Smooth muscle cell (in vitro differentiated cells): ENCODE results near the gene TTC23L. TPM values are rescaled to one million over a fixed set of nuclear protein-coding genes. Genes with fewer than 3 reads are reported as not detected.

ENCODE experiments used
- DNase-seq: peaks from one replicate; lab custom pipeline; 2025; ENCODE audit not compliant: unreplicated experiment; lab: John Stamatoyannopoulos, UW
- H2AFZ ChIP-seq: fragments of 200-600 bp; sonication (generic); 2 replicates; pipeline ENCODE4 v1.6.0; 2016; ENCODE audit warnings: antibody characterized with exemption, low read depth, mild to moderate bottlenecking
- H3F3A ChIP-seq: fragments of 200-600 bp; sonication (generic); 2 replicates; pipeline ENCODE4 v1.6.0; 2017; ENCODE audit warnings: antibody characterized with exemption, low read depth
- H3K27ac ChIP-seq: fragments of 200-600 bp; sonication (generic); 2 replicates; pipeline ENCODE4 v1.5.1; 2016; ENCODE audit warnings: low read depth, mild to moderate bottlenecking
- H3K27me3 ChIP-seq: fragments of 200-600 bp; sonication (generic); 2 replicates; pipeline ENCODE4 v1.6.1; 2016; ENCODE audit warnings: low read depth, mild to moderate bottlenecking
- H3K36me3 ChIP-seq: fragments of 200-600 bp; sonication (generic); 2 replicates; pipeline ENCODE4 v1.5.1; 2016; ENCODE audit warnings: low read depth
- H3K4me1 ChIP-seq: fragments of 200-600 bp; sonication (generic); 2 replicates; pipeline ENCODE4 v1.5.1; 2016; ENCODE audit warnings: low read depth
- H3K4me2 ChIP-seq: fragments of 200-600 bp; sonication (generic); 2 replicates; pipeline ENCODE4 v1.6.0; 2016; ENCODE audit warnings: mild to moderate bottlenecking
- H3K4me3 ChIP-seq: fragments of 200-600 bp; sonication (generic); 2 replicates; pipeline ENCODE4 v1.5.1; 2016; ENCODE audit warnings: mild to moderate bottlenecking
- H3K79me2 ChIP-seq: fragments of 200-600 bp; sonication (generic); 2 replicates; pipeline ENCODE4 v1.6.0; 2016; ENCODE audit warnings: low read depth, mild to moderate bottlenecking
- H3K9ac ChIP-seq: fragments of 200-600 bp; sonication (generic); 2 replicates; pipeline ENCODE4 v1.6.0; 2016; ENCODE audit warnings: low read depth
- H3K9me3 ChIP-seq: fragments of 200-600 bp; sonication (generic); replicated peaks from 2 replicates; pipeline ENCODE4 v1.5.1; 2016; ENCODE audit warnings: low read depth
- H4K20me1 ChIP-seq: fragments of 200-600 bp; sonication (generic); 2 replicates; pipeline ENCODE4 v1.6.0; 2016; ENCODE audit warnings: low read depth
- WGBS: methylation state at CpG from one replicate; pipeline ENCODE4 v1.1.7; 2016; ENCODE audit warnings: low lambda C conversion rate; 5-methylcytosine and 5-hydroxymethylcytosine counted together
- polyA plus RNA-seq: library from polyadenylated mRNA; unstranded; fragments of >200 nt; fragmentation: Nextera tagmentation; extraction: Ambion mirVana; gene quantifications from 2 replicates; pipeline ENCODE4 v1.2.1, GENCODE V29; 2016
- total RNA-seq: library from RNA; depleted of rRNA; stranded (reverse); fragments of >200 nt; gene quantifications from 2 replicates; pipeline ENCODE4 v1.2.3, GENCODE V29; 2014
- TF ChIP-seq, protein P1 (sequence below): fragments of 200-600 bp; sonication (generic); IDR thresholded peaks from 2 replicates; pipeline ENCODE4 v1.5.1; 2017; ENCODE audit warnings: borderline replicate concordance, mild to moderate bottlenecking, antibody characterized with exemption; ENCODE audit not compliant: insufficient read depth, poor library complexity, severe bottlenecking

Gene TTC23L
- total and polyA plus RNA-seq, 2 experiments from 2014 or later: 0.04 to 0.08 TPM

DNA sequence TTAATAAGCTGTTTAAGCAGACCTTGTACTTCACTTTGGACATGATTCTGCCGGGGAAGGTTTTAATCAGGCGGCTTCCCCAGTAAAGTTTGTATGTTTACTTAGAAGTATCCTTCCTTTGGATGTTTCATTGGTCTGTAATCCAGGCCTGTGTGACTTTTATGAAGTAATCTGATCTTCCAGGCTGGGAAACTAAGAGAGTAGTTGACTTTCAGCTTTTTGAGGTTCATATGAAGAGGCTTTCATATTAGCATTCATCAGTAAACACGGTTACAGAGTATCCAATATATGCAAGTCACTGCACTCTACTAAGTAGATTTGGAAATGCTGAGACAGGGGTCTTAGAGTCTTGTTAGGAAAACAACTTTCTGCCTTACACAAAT lies 91.5 kb downstream of the TTC23L start:
- Histone ChIP-seq H3K36me3 (peaks cover 2% of the 10 kb centered on the region), H3K4me3 (peak overlapping the region; percentile 78), H3F3A (peaks cover 14% of the 10 kb centered on the region), H4K20me1 (peaks cover 43% of the 10 kb centered on the region), H3K27ac (peak overlapping the region; percentile 55), H2AFZ (peak overlapping the region; percentile 29), H3K4me1 (peaks cover 11% of the 10 kb centered on the region), H3K4me2 (peak overlapping the region; percentile 85), H3K9ac (peak overlapping the region; percentile 69), H3K9me3 (no peaks in the 10 kb centered on the region), H3K79me2 (peaks cover 50% of the 10 kb centered on the region), H3K27me3 (no peaks in the 10 kb centered on the region)
- no peak for DNase-seq
- 1% methylated on average over 3 of the region's 3 CpGs for WGBS
- TF ChIP-seq, protein P1, sequence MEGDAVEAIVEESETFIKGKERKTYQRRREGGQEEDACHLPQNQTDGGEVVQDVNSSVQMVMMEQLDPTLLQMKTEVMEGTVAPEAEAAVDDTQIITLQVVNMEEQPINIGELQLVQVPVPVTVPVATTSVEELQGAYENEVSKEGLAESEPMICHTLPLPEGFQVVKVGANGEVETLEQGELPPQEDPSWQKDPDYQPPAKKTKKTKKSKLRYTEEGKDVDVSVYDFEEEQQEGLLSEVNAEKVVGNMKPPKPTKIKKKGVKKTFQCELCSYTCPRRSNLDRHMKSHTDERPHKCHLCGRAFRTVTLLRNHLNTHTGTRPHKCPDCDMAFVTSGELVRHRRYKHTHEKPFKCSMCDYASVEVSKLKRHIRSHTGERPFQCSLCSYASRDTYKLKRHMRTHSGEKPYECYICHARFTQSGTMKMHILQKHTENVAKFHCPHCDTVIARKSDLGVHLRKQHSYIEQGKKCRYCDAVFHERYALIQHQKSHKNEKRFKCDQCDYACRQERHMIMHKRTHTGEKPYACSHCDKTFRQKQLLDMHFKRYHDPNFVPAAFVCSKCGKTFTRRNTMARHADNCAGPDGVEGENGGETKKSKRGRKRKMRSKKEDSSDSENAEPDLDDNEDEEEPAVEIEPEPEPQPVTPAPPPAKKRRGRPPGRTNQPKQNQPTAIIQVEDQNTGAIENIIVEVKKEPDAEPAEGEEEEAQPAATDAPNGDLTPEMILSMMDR: no peak

DNA sequence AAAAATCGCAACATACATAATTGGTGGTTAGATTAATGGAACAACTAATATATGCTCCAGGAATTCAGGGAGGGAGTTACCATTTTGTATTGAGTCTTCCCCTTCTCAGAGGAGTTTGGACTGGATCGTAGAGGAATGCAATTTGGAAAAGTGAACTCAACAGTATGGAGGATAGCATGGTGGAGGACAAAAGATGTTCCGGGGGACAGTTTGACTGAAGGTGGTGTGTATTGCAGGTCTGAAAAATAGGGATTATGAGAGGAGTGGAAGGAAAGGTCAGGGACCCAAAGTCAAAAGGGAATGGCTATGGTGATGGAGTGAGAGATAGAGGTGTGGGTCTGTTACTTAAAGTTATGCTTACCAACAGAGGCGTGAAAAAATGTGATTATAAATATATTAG lies 91.9 kb downstream of the TTC23L start:
- peak overlapping the region; percentile 69 for H3K9ac ChIP-seq
- H3F3A ChIP-seq: peaks cover 14% of the 10 kb centered on the region
- 67% methylated on average over 4 of the region's 4 CpGs for WGBS
- no peaks in the 10 kb centered on the region for H3K9me3 ChIP-seq
- peak overlapping the region; percentile 85 for H3K4me2 ChIP-seq
- H3K4me3 ChIP-seq: peak overlapping the region; percentile 78
- peaks cover 3% of the 10 kb centered on the region for H3K36me3 ChIP-seq
- H2AFZ ChIP-seq: no peak overlapping the region
- TF ChIP-seq, protein P1: no peak
- DNase-seq: no peak
- H3K79me2 ChIP-seq: peaks cover 53% of the 10 kb centered on the region
- H3K4me1 ChIP-seq: peaks cover 11% of the 10 kb centered on the region
- peak overlapping the region; percentile 55 for H3K27ac ChIP-seq
- peaks cover 46% of the 10 kb centered on the region for H4K20me1 ChIP-seq
- H3K27me3 ChIP-seq: no peaks in the 10 kb centered on the region

DNA sequence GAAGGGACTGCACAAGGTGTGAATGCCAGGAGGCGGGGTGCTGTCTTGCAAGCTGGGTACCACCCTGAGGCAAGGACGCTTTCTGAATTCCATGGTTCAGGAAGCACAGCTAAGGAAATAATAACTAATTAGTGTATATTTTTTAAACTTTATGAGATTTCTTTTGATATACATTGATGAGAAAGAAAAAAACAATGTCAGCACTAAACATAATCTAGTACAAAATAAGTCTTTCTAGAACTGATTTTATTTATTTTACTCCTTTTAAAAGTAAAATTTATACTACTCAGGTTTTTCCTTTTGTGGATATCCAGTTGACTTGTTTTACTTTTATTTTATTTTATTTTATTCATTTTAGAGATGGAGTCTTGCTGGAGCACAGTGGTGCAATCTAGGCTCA lies 94.0 kb downstream of the TTC23L start:
- no peak for DNase-seq
- no peak overlapping the region for H3K27ac ChIP-seq
- peaks cover 54% of the 10 kb centered on the region for H3K79me2 ChIP-seq
- no peaks in the 10 kb centered on the region for H3K27me3 ChIP-seq
- H3K4me2 ChIP-seq: no peak overlapping the region
- no peak overlapping the region for H3K9ac ChIP-seq
- peaks cover 11% of the 10 kb centered on the region for H3K4me1 ChIP-seq
- H2AFZ ChIP-seq: no peak overlapping the region
- H3K4me3 ChIP-seq: no peak overlapping the region
- H4K20me1 ChIP-seq: peaks cover 46% of the 10 kb centered on the region
- peaks cover 12% of the 10 kb centered on the region for H3K36me3 ChIP-seq
- no peaks in the 10 kb centered on the region for H3K9me3 ChIP-seq
- 95% methylated on average over 2 of the region's 2 CpGs for WGBS
- peaks cover 14% of the 10 kb centered on the region for H3F3A ChIP-seq
- TF ChIP-seq, protein P1: no peak

DNA sequence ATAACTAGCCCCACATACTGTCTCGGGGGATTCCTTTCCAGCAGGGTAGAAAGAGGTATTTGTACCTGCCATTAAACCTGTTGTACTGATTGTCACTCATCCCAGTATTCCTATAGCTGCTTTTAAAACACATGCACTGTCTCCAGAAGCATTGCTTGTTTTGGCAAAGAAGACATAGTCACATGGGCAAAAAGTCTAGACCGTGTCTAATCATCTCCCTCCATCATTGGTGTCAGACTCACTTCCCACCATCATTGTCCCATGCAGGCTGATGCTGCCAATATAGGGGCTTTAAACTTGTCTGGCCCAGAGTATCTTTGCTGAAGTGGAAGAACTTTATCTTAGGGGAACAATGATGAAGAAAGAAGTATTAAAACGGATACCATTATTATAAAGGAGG lies 103.0 kb downstream of the TTC23L start:
- WGBS: 94% methylated on average over 3 of the region's 3 CpGs
- TF ChIP-seq, protein P1: no peak
- Histone ChIP-seq H3K4me2 (no peak overlapping the region), H3K9me3 (no peaks in the 10 kb centered on the region), H3K9ac (no peak overlapping the region), H3K27me3 (no peaks in the 10 kb centered on the region), H3K27ac (no peak overlapping the region), H2AFZ (no peak overlapping the region), H3F3A (no peaks in the 10 kb centered on the region), H4K20me1 (no peaks in the 10 kb centered on the region), H3K79me2 (no peaks in the 10 kb centered on the region), H3K4me1 (no peaks in the 10 kb centered on the region), H3K36me3 (peaks cover 34% of the 10 kb centered on the region), H3K4me3 (no peak overlapping the region)
- no peak for DNase-seq
